DMS114 treated with DMSO at 0.1 percent for 48 hours (cell line): ENCODE data around the gene PIP4K2B.
A peak's percentile ranks its signal among the peaks of the same experiment; 100 is the strongest.
"Not testable (repeated sequence)": the region's sequence is repeated elsewhere in the genome, so short reads cannot be mapped to it uniquely, and the experiment has no call there.

Experiments used
- DNase-seq: peaks from one replicate; lab custom pipeline; 2025; ENCODE audit not compliant: unreplicated experiment; lab: John Stamatoyannopoulos, UW

PIP4K2B gene

DNA sequence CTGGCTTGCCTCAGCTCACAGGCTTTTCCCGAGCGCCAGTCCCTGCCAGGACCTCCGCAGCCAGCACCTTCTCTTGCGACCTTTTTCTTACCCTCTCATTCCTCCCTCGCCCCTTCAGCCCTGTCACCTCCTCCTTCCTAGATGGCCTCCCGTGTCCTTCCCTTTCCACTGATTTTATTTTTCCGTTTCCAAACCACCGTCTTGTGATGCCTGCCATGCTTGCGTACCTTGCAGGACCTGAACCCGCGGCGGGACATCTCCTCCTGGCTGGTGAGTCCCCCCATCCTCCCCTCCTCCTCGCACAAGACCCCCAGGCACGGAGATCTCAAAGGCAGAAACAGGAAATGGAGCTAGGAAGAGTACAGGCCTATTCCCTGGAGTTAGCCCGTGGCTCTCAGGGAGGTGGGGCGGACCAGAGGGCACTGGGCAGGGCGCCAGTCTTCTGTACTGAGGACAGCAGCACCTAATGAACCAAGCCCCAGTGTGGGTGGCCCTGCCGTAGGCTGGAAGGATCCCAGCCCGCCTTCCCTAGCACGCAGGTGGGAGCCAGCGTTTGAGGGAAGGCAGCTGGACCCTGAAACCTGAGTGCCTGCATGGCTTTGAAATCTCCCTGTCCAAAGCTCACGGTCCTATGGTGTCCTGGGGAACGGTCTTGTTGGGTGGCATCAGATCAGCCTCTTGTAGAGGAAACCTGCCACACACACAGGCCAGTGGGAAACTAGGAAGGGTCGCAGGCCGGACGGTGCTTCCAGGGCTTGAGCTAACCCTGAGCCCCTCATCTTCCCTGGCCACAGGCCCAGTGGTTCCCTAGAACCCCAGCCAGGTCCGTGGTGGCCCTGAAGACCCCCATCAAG is 68.6 kb downstream of the PIP4K2B start:
- DNase-seq: no peak

GRCh38 chr17:38729886-38730525 is 69.3 kb downstream of the PIP4K2B start, which contains the start of gene CISD3:
Gene CISD3 (plus strand): TSS chr17:38730341. CDS start chr17:38730359, 18 bp downstream.
- peak; percentile 58 for DNase-seq

DNA sequence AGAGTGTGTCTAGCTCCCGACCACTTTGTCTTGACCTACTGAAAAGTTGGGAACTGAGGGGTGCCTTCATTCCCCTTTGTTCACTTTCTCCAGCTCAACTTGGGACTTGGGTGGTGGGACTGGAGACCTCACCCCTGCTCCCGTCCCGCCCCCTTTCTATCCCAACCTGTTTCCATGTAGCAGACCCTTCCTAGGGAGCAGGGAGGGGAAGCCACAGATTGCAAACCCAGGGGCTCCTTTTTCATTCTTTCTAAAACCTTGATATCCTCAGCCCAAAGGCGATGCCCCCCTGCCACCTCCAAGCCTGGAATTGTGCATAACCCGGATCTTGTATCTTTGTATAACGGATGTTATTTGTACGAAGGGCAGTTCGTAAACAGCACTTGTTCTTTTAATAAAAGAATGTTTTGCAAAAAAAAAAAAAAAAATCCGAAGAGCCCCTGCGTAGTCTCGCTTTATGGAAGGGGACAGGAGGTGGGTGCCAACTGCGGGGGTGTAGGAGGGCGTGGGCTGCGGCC is 69.9 kb downstream of the PIP4K2B start:
- DNase-seq: no peak

DNA sequence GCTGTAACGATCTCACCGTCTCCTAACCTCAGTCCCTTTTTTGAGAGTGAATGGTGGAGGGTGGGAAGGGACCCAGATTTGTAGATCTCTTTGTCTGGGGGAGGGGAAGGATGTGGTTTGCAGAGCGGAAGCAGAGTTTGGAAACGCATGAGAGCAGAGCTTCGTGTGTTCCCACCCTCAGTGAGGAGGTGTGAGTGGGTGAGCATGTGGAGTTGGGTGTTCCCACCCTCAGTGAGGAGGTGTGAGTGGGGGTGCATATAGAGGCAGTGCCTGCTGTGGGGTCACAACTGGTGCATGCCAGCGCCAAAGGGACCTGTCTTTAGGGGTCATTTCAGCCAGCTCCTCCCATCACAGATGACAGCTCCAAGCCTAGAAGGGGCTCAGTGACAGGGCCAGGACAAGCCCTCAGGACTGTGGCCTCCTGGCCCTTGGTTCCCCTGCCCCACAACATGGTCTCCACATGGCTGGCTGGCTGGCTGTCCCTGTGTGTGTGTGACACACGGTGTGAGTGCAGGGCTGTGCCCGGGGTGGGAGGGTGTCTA is 71.0 kb downstream of the PIP4K2B start:
- no peak for DNase-seq

- no peak for DNase-seq
These were observed 71.6 kb downstream of the PIP4K2B start for GRCh38 chr17:38727736-38728135.

DNA sequence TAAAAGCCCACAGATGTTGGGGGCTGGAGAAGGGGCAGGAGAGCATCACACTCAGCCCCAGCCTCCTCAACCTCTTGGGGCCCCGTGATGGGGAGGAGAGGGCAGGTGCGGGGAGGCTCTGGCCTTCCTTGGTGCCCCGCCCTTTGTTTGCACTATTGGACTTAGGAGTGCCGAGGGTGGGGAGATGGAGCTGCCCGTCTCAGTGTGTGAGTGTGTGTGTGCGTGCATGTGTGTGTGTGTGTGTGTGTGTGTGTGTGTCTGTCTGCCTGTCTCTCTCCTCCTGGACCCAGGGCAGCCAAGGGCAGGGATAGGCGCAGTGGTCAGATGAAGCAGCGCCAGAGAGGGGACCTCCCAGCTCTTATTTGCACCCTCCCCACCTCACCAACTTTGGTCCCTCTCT is 73.2 kb downstream of the PIP4K2B start:
- DNase-seq: not testable (repeated sequence)

GRCh38 chr17:38725066-38725465 is 74.3 kb downstream of the PIP4K2B start:
- DNase-seq: no peak

GRCh38 chr17:38724337-38724988 is 74.9 kb downstream of the PIP4K2B start:
- no peak for DNase-seq

DNA sequence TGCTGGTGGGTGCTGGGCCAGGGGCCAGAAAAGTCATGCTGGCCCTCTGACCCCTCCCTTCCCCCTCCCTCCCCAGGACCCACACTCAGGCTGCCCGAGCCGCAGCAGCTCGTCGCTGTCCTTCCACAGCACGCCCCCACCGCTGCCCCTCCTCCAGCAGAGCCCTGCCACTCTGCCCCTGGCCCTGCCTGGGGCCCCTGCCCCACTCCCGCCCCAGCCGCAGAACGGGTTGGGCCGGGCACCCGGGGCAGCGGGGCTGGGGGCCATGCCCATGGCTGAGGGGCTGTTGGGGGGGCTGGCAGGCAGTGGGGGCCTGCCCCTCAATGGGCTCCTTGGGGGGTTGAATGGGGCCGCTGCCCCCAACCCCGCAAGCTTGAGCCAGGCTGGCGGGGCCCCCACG is 77.6 kb downstream of the PIP4K2B start:
- no peak for DNase-seq

DNA sequence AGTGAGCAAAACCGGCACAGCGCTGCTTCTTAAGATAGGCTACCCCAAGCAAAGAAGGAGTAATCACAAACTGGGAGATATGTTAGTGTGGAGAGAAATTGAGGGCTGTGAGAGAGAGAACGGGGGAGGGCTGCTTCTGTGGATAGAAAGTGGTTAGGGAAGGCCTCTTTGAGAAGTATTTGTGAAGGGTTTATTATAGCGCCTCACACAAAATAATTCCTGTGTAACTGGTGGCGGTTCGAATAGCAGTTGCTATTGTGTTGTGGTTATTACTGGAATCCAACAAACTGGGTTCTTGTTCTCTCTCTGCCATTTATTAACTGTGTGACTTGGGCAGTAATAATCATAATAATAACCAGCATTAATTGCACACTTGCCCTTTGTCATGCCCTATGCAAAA is 78.4 kb downstream of the PIP4K2B start:
- DNase-seq: no peak

- DNase-seq: no peak
These were observed 79.3 kb downstream of the PIP4K2B start for GRCh38 chr17:38719943-38720641.

DNA sequence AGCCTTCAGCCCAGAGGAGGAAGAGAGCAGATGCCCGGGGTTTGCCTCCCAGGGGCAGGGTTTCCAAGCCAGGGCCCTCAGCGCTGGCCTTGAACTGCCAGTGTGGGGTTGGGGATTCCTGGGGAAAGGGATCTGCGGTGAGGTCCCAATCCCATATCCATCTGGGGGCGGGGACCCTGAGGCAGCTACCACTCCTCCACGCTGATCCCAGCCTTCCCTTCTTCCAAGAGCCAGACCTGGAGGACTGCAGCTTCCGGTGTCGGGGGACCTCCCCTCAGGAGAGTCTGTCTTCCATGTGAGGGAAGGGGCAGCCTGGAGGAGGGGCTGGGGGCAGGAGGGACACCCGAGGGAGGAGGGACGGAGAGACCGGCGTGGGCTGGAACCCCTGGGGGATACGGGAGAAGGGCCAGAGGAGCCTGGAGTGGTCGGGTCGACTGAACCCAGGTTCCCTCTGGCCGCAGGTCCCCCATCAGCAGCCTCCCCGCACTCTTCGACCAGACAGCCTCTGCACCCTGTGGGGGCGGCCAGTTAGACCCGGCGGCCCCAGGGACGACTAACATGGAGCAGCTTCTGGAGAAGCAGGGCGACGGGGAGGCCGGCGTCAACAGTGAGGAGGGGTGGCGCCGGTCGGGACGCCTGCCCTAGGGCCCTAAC is 79.9 kb downstream of the PIP4K2B start:
- no peak for DNase-seq

DNA sequence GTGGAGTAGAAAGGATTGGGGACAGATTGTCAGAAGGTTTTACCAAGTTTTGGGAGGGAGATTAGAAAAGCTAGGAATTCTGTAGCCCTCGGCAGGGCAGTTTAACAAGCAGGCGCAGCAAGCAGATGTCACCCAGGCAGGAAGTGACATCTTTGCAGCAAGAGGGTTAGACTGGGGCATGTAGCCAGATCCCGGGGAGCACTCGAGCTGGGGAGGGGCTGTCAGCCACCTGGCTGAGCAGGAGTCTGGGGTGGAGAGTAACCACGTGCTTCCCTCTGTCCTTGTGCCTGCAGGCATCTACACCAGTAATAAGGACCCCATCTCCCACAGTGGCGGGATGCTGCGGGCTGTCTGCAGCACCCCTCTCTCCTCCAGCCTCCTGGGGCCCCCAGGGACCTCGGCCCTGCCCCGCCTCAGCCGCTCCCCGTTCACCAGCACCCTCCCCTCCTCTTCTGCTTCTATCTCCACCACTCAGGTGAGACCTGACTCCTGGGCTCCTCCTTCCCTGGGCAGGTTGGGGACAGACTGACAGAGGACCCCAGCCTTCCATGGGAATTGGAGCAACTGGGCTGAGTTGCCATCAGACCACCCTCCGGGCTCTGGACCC is 82.1 kb downstream of the PIP4K2B start:
- DNase-seq: no peak

GRCh38 chr17:38716368-38717005 is 82.9 kb downstream of the PIP4K2B start:
- DNase-seq: no peak
